Pericardium fibroblast (primary cell): ENCODE data around the gene TNFRSF4. TPM values are rescaled to one million over a fixed set of nuclear protein-coding genes. Genes with fewer than 3 reads are reported as not detected.

ENCODE experiments used
- total RNA-seq: library from RNA; depleted of rRNA; stranded (reverse); fragments of >200 nt; gene quantifications from 2 replicates; pipeline ENCODE4 v1.2.3, GENCODE V29; 2015

TNFRSF4 gene
- not detected in 2 replicates for total RNA-seq

DNA sequence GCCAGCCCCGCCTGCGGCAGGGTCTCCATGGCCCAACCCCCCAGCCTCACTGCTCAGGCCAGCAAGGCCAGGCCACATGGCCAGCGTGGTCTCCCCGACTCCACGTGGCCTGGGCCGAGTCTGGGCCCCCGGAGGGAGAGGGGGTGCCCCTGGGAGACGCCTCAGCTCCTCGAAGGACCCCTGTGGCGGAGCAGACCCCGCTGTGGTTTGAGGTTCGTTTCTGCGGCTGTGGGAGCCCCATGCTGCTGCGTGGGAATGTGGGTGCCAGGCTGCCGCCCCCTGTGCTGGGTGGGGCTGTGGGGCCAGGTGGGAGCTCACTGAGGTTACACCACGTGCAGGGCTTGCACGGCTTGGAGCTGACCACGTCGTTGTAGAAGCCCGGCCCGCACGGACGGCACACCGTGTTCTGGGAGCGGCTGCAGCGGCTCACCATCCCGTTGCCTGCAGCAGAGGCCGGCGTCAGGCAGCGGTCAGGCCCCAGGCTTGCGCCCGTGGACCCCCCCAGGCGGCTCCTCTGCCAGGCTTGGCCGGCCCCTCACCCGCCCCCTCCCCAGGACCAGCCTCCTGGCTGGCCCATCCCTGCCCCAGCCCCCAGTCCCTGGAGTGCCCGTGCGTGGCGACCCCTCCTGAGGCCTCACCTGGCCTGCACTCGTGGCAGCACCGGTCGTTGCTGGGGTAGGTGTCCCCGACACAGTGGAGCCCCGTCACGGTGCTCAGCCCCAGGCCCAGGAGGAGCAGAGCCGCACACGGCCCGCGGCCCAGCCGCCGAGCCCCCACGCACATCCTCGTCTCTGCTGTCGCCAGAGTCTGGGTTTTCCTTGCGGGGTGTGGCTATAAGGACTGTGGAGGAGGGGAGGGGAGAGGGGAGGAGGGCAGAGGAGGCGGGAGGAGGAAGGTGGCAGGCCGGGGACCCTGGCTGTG, at the start of gene TNFRSF4:
Gene TNFRSF4 (minus strand): TSS at position 809 of the 921 bp plus-strand sequence. CDS start 26 bp downstream, at position 783.

DNA sequence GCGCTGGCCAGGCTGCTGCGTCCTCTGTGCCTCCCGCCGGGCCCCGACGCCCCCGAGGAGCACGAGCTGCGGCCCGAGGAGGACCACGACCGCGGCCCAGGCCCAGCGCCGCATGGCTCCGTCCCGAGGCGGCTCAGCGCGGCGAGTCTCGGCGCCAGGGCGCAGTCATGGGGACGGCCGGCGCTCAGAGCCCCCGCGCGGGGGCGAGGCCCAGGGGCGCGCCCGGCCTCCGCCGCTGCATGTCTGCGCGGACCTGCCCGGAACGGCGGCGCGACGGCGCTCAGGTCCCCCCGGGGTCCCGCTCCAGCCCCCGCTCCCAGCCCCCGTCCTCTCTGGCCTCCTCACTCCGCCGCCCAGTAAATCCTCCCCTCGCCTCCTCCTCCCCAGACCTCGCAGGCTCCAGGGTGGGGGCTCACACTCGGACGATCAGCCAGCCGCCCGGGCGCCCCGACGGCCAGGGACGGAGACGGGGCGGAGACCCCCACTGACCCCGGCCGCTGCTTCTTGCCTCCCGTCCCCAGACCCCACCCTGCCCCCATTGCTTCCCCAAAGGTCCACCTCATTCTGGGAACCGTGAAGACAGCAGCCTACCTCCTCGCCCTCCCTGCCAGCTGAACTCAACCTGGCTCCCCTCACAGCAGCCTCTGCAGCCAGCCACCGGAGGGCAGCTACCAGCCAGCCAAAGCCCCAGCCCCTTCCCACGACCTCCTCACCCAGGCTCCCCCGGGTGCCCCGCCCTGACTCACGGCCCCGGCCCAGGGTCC, 32.8 kb upstream of the TNFRSF4 start, which contains the start of gene C1QTNF12:
Gene C1QTNF12 (minus strand): TSS at position 146 of the 764 bp plus-strand sequence. CDS start 32 bp downstream, at position 114.

DNA sequence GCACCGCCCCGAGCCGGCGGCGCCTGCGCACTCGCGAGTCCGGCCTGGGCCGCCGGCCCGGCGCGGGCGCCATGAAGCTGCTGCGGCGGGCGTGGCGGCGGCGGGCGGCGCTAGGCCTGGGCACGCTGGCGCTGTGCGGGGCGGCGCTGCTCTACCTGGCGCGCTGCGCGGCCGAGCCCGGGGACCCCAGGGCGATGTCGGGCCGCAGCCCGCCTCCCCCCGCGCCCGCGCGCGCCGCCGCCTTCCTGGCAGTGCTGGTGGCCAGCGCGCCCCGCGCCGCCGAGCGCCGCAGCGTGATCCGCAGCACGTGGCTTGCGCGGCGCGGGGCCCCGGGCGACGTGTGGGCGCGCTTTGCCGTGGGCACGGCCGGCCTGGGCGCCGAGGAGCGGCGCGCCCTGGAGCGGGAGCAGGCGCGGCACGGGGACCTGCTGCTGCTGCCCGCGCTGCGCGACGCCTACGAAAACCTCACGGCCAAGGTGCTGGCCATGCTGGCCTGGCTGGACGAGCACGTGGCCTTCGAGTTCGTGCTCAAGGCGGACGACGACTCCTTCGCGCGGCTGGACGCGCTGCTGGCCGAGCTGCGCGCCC, 18.3 kb upstream of the TNFRSF4 start, which contains the start of gene B3GALT6:
Gene B3GALT6 (plus strand): TSS at position 30 of the 588 bp plus-strand sequence. CDS start 42 bp downstream, at position 72.

DNA sequence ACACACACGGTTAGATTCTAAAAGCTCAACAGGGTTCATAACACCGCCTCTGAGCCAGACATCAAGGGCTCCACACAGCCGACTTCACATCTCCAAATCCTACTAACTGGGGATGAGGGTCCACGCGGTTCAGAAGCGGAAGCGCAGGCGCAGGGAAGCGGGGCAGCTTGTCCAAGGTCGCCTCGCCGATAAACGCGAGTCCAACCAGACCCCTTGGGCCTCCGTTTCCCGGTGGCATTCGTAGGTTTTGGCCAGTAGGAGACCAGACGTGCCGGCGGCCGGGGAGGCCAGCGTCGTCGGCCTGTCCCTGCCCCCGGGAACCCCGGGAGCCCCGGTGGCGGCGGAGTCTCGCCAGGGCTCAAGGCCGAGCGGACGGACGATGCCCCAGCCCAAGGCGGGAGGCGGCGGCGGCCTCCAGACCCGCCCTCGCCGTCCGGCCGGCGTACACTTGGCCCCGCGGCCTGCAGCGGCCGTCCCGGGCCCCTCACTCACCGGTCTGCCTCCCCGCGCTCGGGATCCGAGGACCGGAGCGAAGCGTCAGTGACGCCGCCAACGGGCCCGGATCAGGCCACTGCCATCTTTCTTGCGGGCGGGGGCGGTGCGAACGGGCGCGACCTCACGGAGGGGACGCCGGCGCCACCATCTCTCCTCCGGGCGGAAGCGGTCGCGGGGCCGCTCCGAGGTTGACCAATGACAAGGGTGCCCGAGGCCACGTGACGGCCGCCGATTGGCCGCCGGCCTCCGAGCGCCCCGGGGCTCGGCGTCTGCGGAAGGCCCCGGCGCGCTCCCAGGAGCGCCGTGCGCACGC, 17.7 kb upstream of the TNFRSF4 start, which contains the start of gene SDF4:
Gene SDF4 (minus strand): TSS at position 602 of the 808 bp plus-strand sequence. CDS start 3,229 bp downstream, outside the sequence.

DNA sequence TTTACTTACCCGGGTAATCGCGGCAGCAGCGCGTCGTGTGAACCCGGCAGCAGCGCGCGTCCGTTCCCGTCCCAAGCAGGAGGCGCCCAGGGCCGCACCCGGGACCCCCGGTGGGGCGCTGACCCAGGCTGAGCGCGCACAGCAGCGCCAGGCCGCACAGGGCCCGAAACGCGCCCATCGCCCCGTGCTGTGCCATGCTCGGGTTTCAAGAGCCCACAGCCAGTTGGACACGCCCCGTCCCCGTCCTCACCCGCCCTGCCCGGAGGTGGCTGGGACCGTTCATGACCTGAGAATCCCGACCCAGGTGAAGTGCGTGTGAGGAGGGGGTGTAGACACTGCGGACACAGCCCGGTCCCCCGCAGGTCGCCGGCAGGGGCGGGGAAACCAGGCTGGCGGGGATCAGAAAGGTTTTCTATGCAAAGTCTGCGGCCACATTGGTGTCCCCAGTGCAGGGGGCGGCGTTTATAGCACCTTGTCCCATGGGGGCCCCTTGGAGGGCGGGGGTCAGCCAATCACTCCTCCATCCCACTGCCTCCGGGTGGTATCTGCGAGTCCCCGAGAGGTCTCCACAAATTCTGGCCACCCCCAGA, 7.5 kb downstream of the TNFRSF4 start, which contains the start of gene TNFRSF18:
Gene TNFRSF18 (minus strand): TSS at position 217 of the 590 bp plus-strand sequence. CDS start 21 bp downstream, at position 196.

DNA sequence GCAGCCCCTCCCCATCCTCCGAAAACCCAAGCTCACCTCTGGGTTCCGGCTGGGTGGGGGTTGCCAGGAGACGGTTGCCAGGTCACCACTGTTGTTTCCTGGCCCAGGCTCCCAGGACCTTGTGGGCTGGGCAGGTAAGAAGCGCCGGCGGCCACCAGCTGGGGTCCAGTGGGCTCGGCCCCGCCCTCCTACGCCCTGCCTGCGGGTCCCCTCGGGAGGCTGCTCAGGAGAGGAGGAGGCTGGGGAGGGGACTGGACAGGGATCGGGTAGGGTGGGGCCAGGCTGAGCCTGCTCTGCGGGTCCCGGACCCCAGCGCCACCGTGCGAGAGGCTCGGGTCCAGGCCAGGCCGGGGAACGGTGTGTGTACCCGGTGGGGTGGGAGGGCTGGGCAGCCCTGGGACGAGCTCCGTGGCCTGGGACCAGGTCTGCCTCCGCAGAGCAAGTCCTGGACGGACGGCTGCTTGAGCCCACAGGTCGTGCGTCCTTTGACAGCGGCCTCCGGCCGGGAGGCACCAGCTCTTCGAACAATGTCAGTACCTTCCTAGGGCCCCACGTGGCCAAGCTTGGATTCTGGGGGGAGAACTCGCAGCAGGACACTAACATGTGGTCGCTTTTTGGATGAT, 40.0 kb downstream of the TNFRSF4 start, which contains the start of gene TTLL10:
Gene TTLL10 (plus strand): TSS at position 88 of the 623 bp plus-strand sequence. CDS start 5,336 bp downstream, outside the sequence.

Other genes starting within 250 kb of the TNFRSF4 start
- 0.12 TPM in 1 of 2 replicates, not detected in the other for gene PLEKHN1, start 247.7 kb downstream of the TNFRSF4 start, total RNA-seq
- not detected in 2 replicates for gene PERM1, start 232.1 kb downstream of the TNFRSF4 start, total RNA-seq
- 1.4 and 29.9 TPM in 2 replicates for gene HES4, start 214.1 kb downstream of the TNFRSF4 start, total RNA-seq
- 51.2 and 63.2 TPM in 2 replicates for gene ISG15, start 200.7 kb downstream of the TNFRSF4 start, total RNA-seq
- gene AGRN, start 194.0 kb downstream of the TNFRSF4 start, total RNA-seq, result 49.1 and 67.4 TPM in 2 replicates
- gene RNF223, start 139.8 kb downstream of the TNFRSF4 start, total RNA-seq, result not detected in 2 replicates
- 6.9 and 13.7 TPM in 2 replicates for gene C1orf159, start 98.1 kb downstream of the TNFRSF4 start, total RNA-seq
- not detected in 2 replicates for gene TTLL10, start 40.3 kb downstream of the TNFRSF4 start, total RNA-seq
- gene TNFRSF18, start 7.6 kb downstream of the TNFRSF4 start, total RNA-seq, result not detected in 2 replicates
- gene SDF4, start 17.8 kb upstream of the TNFRSF4 start, total RNA-seq, result 162 and 228 TPM in 2 replicates
- 34.2 and 34.5 TPM in 2 replicates for gene B3GALT6, start 18.1 kb upstream of the TNFRSF4 start, total RNA-seq
- 0.26 and 3.9 TPM in 2 replicates for gene C1QTNF12, start 32.6 kb upstream of the TNFRSF4 start, total RNA-seq
- 25.6 and 36.6 TPM in 2 replicates for gene UBE2J2, start 59.7 kb upstream of the TNFRSF4 start, total RNA-seq
- 0.82 and 5.0 TPM in 2 replicates for gene SCNN1D, start 66.3 kb upstream of the TNFRSF4 start, total RNA-seq
- 28.4 and 41.5 TPM in 2 replicates for gene ACAP3, start 93.8 kb upstream of the TNFRSF4 start, total RNA-seq
- gene PUSL1, start 94.4 kb upstream of the TNFRSF4 start, total RNA-seq, result 36.8 and 39.9 TPM in 2 replicates
- gene INTS11, start 110.5 kb upstream of the TNFRSF4 start, total RNA-seq, result 66.6 and 67.9 TPM in 2 replicates
- 28.4 and 40.4 TPM in 2 replicates for gene CPTP, start 110.6 kb upstream of the TNFRSF4 start, total RNA-seq
- 0.35 TPM in 1 of 2 replicates, not detected in the other for gene TAS1R3, start 117.1 kb upstream of the TNFRSF4 start, total RNA-seq
- 48.9 and 51.7 TPM in 2 replicates for gene DVL1, start 135.3 kb upstream of the TNFRSF4 start, total RNA-seq
- 368 and 672 TPM in 2 replicates for gene MXRA8, start 144.4 kb upstream of the TNFRSF4 start, total RNA-seq
- 101 and 136 TPM in 2 replicates for gene AURKAIP1, start 161.1 kb upstream of the TNFRSF4 start, total RNA-seq
- gene CCNL2, start 185.2 kb upstream of the TNFRSF4 start, total RNA-seq, result 92.3 and 98.2 TPM in 2 replicates
- 102 and 107 TPM in 2 replicates for gene MRPL20, start 193.1 kb upstream of the TNFRSF4 start, total RNA-seq
- 0.35 and 2.9 TPM in 2 replicates for gene ANKRD65, start 207.1 kb upstream of the TNFRSF4 start, total RNA-seq
- gene VWA1, start 221.5 kb upstream of the TNFRSF4 start, total RNA-seq, result 12.3 and 18.0 TPM in 2 replicates
- under 0.01 TPM in 1 of 2 replicates, not detected in the other for gene ATAD3C, start 235.5 kb upstream of the TNFRSF4 start, total RNA-seq